ENCODE data around the gene ATXN2. TPM values are rescaled to one million over a fixed set of nuclear protein-coding genes. Genes with fewer than 3 reads are reported as not detected.

The ATXN2 gene
- total RNA-seq, 2 experiments from 2014 or later = 21.9 to 23.7 TPM

DNA sequence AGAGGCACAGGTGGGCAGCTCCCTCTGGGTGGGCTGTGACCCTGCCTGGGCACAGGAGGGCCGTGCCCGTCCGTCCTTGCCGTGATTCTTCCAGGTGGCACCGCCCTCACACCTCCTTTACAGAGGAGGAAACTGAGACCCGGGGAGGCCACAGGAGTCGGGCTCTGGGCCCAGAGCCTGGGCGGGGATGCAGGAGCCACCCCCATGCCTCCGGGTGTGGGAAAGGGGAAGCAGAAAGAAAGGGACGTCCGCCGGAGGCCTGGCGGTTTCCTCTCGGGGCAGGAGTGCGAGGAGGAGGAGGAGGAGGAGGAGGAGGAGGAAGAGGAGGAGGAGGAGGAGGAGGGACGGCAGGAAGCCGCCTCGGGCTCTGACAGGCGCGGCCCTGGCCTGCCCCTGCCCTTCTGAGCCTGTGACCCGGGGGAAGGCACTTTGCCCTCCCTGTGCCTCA lies 170.4 kb downstream of the ATXN2 start:
- Mint-ChIP-seq H3K4me3 (peak overlapping the region; percentile 67), H3K4me1 (ENCODE audit: low read depth) (peaks cover 92% of the 10 kb centered on the region), H3K36me3 (ENCODE audit: low read depth) (peaks cover 10% of the 10 kb centered on the region), H3K27me3 (no peaks in the 10 kb centered on the region), H3K27ac (peak overlapping the region; percentile 100), H3K9me3 (no peaks in the 10 kb centered on the region)
- no peak for ATAC-seq (ENCODE audit: poor library complexity)
- ChIA-PET POLR2A (interaction anchor here (1.7 to 5.2 kb wide), 5 partner anchors 10 to 25 kb away, joined by 6 to 35 read pairs (median 29); no protein-coding TSS in a partner anchor), CTCF (interaction anchor here (2.6 to 3.5 kb wide), 2 partner anchors 22 to 32 kb away, joined by 14 to 21 read pairs; no protein-coding TSS in a partner anchor)
- Histone ChIP-seq H3K27ac (ENCODE audit: low read depth in 1 of 2, low read length in 2 of 2) (peak overlapping the region; percentile 76 to 92), H3K4me3 (ENCODE audit: low read length) (peak overlapping the region; percentile 22), H3K9me3 (ENCODE audit: control insufficient read depth in 1 of 2, insufficient read depth in 1 of 2, low read length in 2 of 2) (no peaks in the 10 kb centered on the region), H3K4me1 (ENCODE audit: insufficient read depth, low read length) (peaks cover 100% of the 10 kb centered on the region), H3K36me3 (ENCODE audit: insufficient read depth, low read length) (peaks cover 7% of the 10 kb centered on the region), H3K27me3 (ENCODE audit: control insufficient read depth in 1 of 2, insufficient read depth in 2 of 2, low read length in 2 of 2) (no peaks in the 10 kb centered on the region)
- intact Hi-C loops (cut with DNase I, micrococcal nuclease) = no loop called here
- DNase-seq = peak in 4 of 14 experiments; percentile 49 to 79 (median 63)
- TF ChIP-seq, protein P1, sequence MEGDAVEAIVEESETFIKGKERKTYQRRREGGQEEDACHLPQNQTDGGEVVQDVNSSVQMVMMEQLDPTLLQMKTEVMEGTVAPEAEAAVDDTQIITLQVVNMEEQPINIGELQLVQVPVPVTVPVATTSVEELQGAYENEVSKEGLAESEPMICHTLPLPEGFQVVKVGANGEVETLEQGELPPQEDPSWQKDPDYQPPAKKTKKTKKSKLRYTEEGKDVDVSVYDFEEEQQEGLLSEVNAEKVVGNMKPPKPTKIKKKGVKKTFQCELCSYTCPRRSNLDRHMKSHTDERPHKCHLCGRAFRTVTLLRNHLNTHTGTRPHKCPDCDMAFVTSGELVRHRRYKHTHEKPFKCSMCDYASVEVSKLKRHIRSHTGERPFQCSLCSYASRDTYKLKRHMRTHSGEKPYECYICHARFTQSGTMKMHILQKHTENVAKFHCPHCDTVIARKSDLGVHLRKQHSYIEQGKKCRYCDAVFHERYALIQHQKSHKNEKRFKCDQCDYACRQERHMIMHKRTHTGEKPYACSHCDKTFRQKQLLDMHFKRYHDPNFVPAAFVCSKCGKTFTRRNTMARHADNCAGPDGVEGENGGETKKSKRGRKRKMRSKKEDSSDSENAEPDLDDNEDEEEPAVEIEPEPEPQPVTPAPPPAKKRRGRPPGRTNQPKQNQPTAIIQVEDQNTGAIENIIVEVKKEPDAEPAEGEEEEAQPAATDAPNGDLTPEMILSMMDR (IDR thresholded peaks at IDR 0.05) = no peak

DNA sequence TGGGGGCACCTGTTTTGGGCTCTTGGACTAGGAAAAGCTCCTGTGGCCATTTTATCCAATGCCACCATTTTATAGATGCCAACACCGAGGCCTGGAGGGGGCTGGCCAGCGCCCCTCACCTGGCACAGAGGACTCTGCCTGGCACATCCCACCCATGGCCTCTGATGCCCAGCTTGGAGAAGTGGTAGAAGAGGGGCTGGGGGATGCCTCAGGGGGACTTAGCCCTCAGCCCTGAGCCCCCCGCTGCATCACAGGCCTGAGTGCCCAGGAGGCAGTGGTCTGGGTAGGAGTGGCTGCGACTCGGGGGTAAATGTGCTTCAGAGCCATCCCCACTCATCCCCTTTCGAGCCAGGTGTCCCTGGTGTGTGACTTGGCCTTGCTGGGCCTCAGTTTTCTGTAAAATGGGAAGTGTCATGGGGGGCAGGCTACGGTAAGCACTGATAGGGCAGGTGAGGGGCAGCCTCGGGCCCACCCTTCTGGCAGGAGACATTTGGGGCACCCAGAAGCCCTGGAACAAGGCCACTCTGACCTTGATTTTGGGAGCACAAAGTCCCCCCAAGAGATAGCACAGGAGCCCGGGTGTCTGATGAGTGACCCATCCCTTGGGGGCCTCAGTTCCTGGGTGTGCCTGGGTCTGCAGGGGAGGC lies 170.9 kb downstream of the ATXN2 start:
- ATAC-seq (ENCODE audit: poor library complexity) (no peak), DNase-seq (peak in 1 of 14 experiments; percentile 19)
- Histone ChIP-seq H3K36me3 (ENCODE audit: insufficient read depth, low read length) (peaks cover 7% of the 10 kb centered on the region), H3K27me3 (ENCODE audit: control insufficient read depth in 1 of 2, insufficient read depth in 2 of 2, low read length in 2 of 2) (no peaks in the 10 kb centered on the region), H3K4me3 (ENCODE audit: low read length) (peak overlapping the region; percentile 22), H3K27ac (ENCODE audit: low read depth in 1 of 2, low read length in 2 of 2) (peak overlapping the region; percentile 76 to 92), H3K4me1 (ENCODE audit: insufficient read depth, low read length) (peaks cover 99% of the 10 kb centered on the region), H3K9me3 (ENCODE audit: control insufficient read depth in 1 of 2, insufficient read depth in 1 of 2, low read length in 2 of 2) (no peaks in the 10 kb centered on the region)
- POLR2A ChIA-PET = interaction anchor here (1.1 to 5.2 kb wide), 5 partner anchors 15 to 24 kb away, joined by 3 to 35 read pairs (median 29); no protein-coding TSS in a partner anchor
- TF ChIP-seq, protein P1 (IDR thresholded peaks at IDR 0.05) = no peak
- Mint-ChIP-seq H3K27ac (peak overlapping the region; percentile 100), H3K4me1 (ENCODE audit: low read depth) (peaks cover 86% of the 10 kb centered on the region), H3K4me3 (peak overlapping the region; percentile 67), H3K9me3 (no peaks in the 10 kb centered on the region), H3K27me3 (no peaks in the 10 kb centered on the region), H3K36me3 (ENCODE audit: low read depth) (peaks cover 10% of the 10 kb centered on the region)
- CTCF ChIA-PET = interaction anchor here (1.0 kb wide), 1 partner anchor 24 kb away, joined by 4 read pairs; no protein-coding TSS in a partner anchor
- intact Hi-C loops (cut with DNase I, micrococcal nuclease) = no loop called here

DNA sequence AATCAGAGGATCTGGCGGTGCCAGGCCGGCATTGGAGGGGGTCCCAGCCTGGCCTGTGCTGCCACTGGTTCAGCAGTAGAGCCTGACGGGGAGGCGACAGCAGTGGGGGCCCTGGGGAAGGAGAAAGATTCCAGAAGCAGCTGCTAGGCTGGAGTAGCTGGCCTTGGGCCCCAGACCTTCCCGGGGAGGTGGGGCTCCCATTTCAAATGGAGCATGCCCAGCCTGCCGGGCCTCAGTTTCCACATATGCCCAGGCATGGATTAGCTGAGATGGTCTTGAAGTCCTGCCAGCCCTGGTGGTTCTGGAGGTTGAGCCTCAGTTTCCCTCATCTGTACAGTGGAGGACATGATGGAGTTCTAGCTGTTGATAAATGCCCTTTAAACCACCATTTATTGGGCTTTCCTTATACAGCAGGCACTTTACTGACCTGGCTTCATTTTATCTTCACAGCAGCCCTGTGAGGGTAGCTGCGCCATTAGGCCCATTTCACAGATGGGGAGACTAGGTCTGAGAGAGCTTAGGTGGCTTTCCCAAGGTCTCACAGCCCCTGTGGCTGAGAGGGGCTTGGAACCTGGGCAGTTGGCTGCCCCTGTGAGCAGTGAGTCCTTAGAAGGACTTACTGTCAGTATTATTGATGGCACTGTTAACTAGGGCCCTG lies 171.6 kb downstream of the ATXN2 start:
- no peaks in the 10 kb centered on the region for H3K27me3 Mint-ChIP-seq

More for the DNA sequence above, 171.6 kb downstream of the ATXN2 start:
- Mint-ChIP-seq H3K27ac (peak overlapping the region; percentile 100), H3K36me3 (ENCODE audit: low read depth) (peaks cover 15% of the 10 kb centered on the region), H3K4me3 (peak overlapping the region; percentile 30), H3K4me1 (ENCODE audit: low read depth) (peaks cover 80% of the 10 kb centered on the region), H3K9me3 (no peaks in the 10 kb centered on the region)
- Histone ChIP-seq H3K27ac (ENCODE audit: low read depth in 1 of 2, low read length in 2 of 2) (peak overlapping the region; percentile 76 to 92), H3K4me3 (ENCODE audit: low read length) (no peak overlapping the region), H3K36me3 (ENCODE audit: insufficient read depth, low read length) (peaks cover 7% of the 10 kb centered on the region), H3K9me3 (ENCODE audit: control insufficient read depth in 1 of 2, insufficient read depth in 1 of 2, low read length in 2 of 2) (no peaks in the 10 kb centered on the region), H3K4me1 (ENCODE audit: insufficient read depth, low read length) (peaks cover 92% of the 10 kb centered on the region), H3K27me3 (ENCODE audit: control insufficient read depth in 1 of 2, insufficient read depth in 2 of 2, low read length in 2 of 2) (no peaks in the 10 kb centered on the region)
- ChIA-PET CTCF (interaction anchor here (0.7 to 1.0 kb wide), 4 partner anchors 23 to 924 kb away, joined by 3 to 6 read pairs (median 4); no protein-coding TSS in a partner anchor), POLR2A (interaction anchor here (0.8 to 5.2 kb wide), 6 partner anchors 14 to 30 kb away, joined by 3 to 35 read pairs (median 26); no protein-coding TSS in a partner anchor)
- DNase-seq = peak in 1 of 14 experiments; percentile 14
- no peak for ATAC-seq (ENCODE audit: poor library complexity)
- intact Hi-C loops (cut with DNase I, micrococcal nuclease) = no loop called here
- TF ChIP-seq, protein P1 (IDR thresholded peaks at IDR 0.05) = no peak

Measured in CD4-positive, alpha-beta T cell (primary cell).